ENCODE data around the gene KCNRG. TPM values are rescaled to one million over a fixed set of nuclear protein-coding genes. Genes with fewer than 3 reads are reported as not detected.

KCNRG gene
- total RNA-seq, 4 donors from 2014 or later, result 1.1 to 3.6 (median 2.9) TPM; not detected in 1

DNA sequence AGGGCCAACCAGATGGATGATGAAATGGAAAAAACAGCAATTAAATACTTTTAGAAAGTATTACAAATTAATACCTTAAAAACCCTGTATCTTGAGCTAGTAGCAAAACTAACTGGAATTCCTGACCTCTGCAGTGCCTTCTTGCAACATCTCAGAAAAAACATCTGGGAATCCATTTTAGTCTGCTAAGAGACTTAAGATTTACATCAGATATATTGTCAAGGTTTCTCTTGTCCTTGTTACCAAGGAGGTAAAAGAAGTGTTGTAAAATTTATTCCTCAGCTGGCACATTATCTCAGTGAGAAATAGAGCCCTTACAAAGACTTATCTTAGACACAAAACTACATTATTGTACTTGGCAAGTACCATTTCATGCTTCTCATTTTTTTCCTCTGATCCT is 18.5 kb downstream of the KCNRG start:
- H3K9me3 ChIP-seq, result no peaks in the 10 kb centered on the region
- H3K27me3 ChIP-seq, result no peaks in the 10 kb centered on the region
- H3K27ac ChIP-seq, result no peak overlapping the region
- TF ChIP-seq, protein P1, sequence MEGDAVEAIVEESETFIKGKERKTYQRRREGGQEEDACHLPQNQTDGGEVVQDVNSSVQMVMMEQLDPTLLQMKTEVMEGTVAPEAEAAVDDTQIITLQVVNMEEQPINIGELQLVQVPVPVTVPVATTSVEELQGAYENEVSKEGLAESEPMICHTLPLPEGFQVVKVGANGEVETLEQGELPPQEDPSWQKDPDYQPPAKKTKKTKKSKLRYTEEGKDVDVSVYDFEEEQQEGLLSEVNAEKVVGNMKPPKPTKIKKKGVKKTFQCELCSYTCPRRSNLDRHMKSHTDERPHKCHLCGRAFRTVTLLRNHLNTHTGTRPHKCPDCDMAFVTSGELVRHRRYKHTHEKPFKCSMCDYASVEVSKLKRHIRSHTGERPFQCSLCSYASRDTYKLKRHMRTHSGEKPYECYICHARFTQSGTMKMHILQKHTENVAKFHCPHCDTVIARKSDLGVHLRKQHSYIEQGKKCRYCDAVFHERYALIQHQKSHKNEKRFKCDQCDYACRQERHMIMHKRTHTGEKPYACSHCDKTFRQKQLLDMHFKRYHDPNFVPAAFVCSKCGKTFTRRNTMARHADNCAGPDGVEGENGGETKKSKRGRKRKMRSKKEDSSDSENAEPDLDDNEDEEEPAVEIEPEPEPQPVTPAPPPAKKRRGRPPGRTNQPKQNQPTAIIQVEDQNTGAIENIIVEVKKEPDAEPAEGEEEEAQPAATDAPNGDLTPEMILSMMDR (IDR thresholded peaks at IDR 0.05), result no peak
- TF ChIP-seq POLR2A (IDR thresholded peaks at IDR 0.05), result no peak
- H3K4me1 ChIP-seq, result no peaks in the 10 kb centered on the region
- H3K36me3 ChIP-seq, result no peaks in the 10 kb centered on the region
- intact Hi-C loops (cut with DNase I), result no loop called here
- no peak overlapping the region for H3K4me3 ChIP-seq
- DNase-seq, result no peak

DNA sequence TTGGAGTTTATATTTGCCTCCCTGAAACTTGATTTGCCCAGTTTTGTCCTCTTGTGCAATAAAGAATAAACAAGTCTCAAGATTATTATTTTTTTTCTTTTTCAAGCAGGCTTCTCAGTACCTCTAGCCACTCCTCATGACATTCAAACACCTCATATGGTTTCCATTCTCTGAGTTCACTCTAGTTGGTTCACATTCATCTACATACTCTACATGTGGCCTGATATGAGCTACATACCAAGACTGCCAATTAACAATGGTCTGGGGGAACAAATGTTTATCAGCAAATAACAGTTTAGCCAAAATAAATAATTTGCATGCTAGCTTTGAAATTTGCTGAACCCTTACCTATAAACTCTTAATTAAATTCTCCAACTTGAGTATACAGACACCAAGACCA is 22.5 kb downstream of the KCNRG start:
- Histone ChIP-seq H3K9me3 (no peaks in the 10 kb centered on the region), H3K27me3 (no peaks in the 10 kb centered on the region), H3K36me3 (peaks cover 0 to 14% (median 0%) of the 10 kb centered on the region in 3 donors), H3K4me3 (no peak overlapping the region), H3K27ac (no peak overlapping the region), H3K4me1 (no peaks in the 10 kb centered on the region)
- TF ChIP-seq, protein P1 (IDR thresholded peaks at IDR 0.05), result no peak
- no peak for TF ChIP-seq POLR2A (IDR thresholded peaks at IDR 0.05)
- no peak for DNase-seq
- intact Hi-C loops (cut with DNase I), result no loop called here

DNA sequence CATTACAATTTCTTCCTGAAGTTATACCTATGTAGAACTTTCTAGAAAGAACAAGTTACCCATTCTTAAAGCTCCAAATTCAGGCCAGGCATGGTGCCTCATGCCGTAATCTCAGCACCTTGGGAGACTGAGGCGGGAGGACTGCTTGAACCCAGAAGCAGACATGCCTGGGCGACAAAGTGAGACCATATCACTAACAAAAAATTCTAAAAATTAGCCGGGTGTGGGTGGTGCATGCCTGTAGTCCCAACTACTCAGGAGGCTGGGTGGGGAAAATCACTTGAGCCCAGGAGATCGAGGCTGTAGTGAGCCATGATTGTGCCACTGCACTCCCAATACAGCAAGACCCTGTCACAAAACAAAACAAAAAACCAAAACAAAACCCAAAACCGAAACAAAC is 23.0 kb downstream of the KCNRG start:
- TF ChIP-seq, protein P1 (IDR thresholded peaks at IDR 0.05), result no peak
- no peak for TF ChIP-seq POLR2A (IDR thresholded peaks at IDR 0.05)
- Histone ChIP-seq H3K4me1 (no peaks in the 10 kb centered on the region), H3K9me3 (no peaks in the 10 kb centered on the region), H3K4me3 (no peak overlapping the region), H3K36me3 (peaks cover 0 to 18% (median 0%) of the 10 kb centered on the region in 3 donors), H3K27ac (no peak overlapping the region), H3K27me3 (no peaks in the 10 kb centered on the region)
- intact Hi-C loops (cut with DNase I), result no loop called here
- no peak for DNase-seq
- 97% methylated on average over 6 of the region's 6 CpGs for WGBS, 2 donors

DNA sequence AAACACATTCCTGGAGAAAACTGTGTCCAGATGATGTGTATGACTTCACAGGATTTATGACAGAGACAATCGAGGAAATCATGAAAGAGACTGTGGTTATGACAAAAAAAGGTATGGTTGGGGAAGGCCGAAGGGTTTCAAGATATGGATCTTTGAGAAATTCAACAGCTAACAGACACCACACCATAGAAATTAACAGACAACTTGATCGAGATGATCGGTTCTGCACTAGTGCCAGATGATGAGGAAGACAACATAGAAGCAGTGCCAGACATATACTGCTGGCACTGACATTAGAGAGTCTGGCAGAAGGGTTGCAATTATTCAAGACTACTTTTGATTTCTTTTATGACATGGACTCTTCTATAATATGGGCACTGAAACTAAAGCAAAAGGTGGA is 37.2 kb downstream of the KCNRG start:
- Histone ChIP-seq H3K27me3 (no peaks in the 10 kb centered on the region), H3K4me1 (no peaks in the 10 kb centered on the region), H3K4me3 (no peak overlapping the region), H3K36me3 (peaks cover 0 to 20% (median 0%) of the 10 kb centered on the region in 3 donors), H3K9me3 (no peaks in the 10 kb centered on the region), H3K27ac (no peak overlapping the region)
- 83 to 87% methylated on average over 4 of the region's 4 CpGs for WGBS, 2 donors
- intact Hi-C loops (cut with DNase I), result no loop called here
- DNase-seq, result no peak
- TF ChIP-seq POLR2A (IDR thresholded peaks at IDR 0.05), result no peak
- TF ChIP-seq, protein P1 (IDR thresholded peaks at IDR 0.05), result no peak

DNA sequence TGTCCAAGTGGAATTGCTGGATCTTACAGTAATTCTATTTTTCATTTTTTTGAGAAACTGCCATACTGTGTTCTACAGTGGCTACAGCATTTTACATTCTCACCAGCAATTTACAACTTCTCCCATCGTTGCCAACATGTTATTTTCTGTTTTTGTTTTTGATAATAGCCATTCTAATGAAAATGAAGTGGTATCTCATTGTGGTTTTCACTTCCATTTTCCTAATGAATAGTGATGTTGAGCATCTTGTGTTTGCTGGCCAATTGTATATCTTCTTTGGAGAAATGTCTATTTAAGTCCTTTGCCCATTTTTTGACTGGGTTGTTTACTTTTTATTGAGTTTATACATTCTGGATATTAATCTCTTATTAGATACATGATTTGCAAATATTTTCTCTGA is 38.6 kb downstream of the KCNRG start:
- DNase-seq, result no peak
- Histone ChIP-seq H3K27ac (no peak overlapping the region), H3K4me3 (no peak overlapping the region), H3K9me3 (no peaks in the 10 kb centered on the region), H3K27me3 (no peaks in the 10 kb centered on the region), H3K4me1 (no peaks in the 10 kb centered on the region), H3K36me3 (peaks cover 0 to 26% (median 0%) of the 10 kb centered on the region in 3 donors)
- TF ChIP-seq, protein P1 (IDR thresholded peaks at IDR 0.05), result no peak
- no peak for TF ChIP-seq POLR2A (IDR thresholded peaks at IDR 0.05)
- intact Hi-C loops (cut with DNase I), result no loop called here
- 56 to 91% methylated on average over 1 of the region's 1 CpG for WGBS, 2 donors
